ENCODE measurements around the gene CNTFR. TPM values are rescaled to one million over a fixed set of nuclear protein-coding genes. Genes with fewer than 3 reads are reported as not detected.
"Not testable (repeated sequence)": the region's sequence is repeated elsewhere in the genome, so short reads cannot be mapped to it uniquely, and the experiment has no call there.

CNTFR gene
- polyA plus RNA-seq, 1 donor, result 34.6 TPM

DNA sequence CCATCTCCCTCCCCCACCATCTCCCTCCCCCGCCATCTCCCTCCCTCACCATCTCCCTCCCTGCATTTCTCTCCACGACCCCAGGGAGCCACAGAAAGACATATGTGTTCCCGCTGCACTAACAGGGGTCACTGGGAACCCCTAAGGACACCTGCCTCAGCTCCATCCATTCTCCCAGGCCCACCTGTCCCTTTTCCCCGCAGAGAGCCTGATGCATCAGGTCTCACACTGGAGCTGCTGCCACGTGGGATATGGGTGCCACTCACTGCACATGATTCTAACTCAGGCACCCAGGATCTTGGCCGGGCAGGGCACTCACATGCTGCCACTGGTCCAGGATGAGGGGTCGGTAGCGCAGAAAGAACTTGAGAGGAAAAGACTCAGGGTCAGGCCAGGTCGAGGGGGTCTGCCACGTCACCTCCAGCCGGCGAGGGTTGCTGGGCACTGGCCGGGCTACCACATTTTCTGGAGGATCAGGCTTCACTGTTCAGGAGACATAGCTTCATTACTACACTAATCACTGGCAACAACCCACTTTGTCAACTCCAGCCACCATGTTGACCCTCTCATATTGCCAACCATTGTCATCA is 33.5 kb downstream of the CNTFR start:
- no peak for DNase-seq

DNA sequence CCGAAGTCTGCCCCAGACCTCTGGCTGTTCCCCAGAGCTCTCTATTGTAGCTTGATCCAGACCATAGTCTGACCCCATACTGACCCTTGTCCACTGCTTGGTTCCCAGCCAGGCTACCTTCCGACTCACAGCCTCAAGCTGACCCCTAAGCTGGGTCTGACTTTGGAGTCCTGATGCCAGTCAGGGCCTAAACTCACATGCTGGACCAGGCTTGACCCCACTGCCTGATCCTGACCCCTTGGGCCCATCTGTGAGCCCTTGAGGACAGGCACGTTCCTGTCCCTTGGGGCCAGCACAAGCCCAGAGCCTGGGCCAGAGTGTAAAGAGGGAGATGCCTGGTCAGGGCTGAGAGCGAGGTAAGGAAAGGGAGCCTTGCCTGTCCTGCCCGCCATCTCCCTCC is 34.0 kb downstream of the CNTFR start:
- DNase-seq, result no peak

DNA sequence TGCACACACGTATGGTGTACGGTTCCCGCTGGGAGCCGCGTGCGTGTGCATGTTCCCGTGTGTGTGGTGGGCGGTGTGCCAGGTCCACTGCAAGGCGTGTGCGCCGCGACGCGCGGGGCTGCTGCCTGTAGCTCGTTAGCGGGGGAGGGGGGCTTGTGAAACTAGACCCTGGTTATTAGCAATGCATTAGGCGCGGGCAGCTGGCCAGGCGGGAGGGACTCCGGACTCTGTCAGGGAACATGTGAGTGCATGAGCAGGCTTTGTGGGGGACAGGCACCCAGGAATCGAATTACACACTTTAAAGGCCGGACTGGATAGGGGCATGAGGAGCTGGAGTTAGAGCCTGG is 34.5 kb downstream of the CNTFR start:
- peak; percentile 76 for DNase-seq

DNA sequence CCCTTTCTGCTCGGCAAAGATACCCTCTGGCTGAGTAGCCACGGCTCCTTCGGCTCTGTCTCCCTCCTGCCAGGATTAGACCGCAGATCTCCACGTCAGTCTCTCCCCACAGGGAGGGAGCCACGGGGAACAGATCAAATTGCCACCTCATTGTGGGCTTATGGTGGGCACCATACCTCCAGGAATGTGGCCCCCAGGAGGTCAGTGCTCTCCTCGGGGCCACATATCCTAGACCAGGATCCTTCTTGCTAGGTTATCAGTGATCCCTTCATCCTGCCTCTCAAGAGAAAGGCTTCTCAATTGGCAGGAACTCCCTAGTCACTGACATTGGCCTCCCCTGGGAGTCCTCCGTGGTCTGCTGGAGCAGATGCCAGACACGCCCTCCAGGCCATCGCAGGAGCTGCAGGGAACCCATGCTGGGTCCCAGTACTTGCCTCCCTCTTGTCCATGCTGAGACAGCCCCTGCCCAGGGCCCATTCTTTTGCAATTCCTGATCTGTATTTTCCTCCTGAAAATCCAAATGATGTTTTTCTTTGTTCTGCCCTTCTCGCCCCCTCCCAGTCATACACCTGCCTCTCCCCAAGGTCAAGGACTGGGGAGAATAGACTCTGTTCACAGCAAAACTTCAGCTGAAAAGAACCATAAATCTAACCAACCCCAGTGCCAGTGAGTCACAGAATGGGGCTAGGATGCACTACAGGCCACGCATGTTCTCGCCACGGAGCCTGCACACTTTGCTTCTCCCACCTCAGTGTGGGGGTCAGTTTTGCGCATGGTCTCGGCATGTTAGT is 35.1 kb downstream of the CNTFR start:
- no peak for DNase-seq

DNA sequence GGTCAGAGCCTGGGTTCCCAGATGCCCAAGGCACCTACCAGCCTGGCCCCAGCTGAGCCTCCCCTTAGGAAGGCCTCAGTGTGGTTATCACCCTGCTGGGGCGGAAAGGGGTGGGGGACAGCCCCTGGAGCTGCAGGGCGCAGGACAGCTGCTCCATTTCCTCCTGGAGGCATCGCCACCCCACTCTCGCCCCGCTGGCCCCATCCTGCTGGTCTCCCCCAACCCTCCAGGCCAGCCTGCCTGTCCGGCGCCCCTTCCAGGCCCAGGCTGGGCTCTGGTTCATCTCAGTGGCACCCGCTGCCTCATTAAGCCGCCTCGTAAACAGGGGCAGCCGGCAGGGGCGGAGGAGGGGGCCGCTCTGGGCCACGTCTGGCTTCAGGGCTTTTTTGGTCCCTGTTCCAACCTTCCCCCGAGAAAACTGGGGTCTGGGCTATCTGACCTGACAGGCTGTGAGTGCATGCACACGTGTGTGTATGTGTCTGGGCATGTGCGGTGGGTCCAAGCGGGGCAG is 36.0 kb downstream of the CNTFR start:
- DNase-seq, result no peak

DNA sequence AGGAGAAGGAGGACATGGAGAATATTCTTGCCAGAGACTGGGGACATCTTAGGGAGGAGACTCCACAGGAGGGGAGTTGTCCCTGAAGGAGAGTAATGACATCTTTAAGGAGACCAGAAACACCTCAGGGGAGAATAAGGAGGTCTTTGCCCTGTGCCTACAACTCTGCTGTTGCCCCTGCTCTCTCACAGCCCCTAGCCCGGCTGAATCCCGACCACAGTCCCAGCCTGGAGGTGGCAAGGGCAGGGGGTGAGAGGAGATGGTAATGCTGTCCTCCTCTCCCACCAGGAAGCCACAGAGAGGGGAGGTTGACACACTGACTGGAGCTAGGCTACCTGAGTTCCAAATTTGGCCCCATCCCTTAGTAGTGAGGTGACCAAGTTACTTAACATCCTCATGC is 36.5 kb downstream of the CNTFR start:
- DNase-seq, result no peak

DNA sequence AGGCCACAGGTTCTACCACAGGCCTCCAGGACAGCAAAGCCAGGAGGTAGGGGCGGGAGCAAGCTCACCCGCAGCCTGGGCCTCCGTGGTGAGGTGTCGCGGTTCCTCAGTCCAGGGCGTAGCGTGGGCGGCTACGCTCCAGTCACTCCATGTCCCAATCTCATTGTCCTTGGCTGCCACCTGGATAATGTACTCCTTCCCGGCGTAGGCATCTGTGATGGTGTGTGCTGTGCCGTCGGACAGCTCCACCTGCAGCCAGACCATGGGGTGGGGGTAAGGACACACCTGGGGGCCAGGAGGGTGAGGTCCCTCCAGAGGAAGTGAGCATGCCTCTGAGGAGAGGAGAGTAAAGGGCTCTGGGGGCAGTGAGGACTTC is 36.9 kb downstream of the CNTFR start:
- DNase-seq, result no peak

DNA sequence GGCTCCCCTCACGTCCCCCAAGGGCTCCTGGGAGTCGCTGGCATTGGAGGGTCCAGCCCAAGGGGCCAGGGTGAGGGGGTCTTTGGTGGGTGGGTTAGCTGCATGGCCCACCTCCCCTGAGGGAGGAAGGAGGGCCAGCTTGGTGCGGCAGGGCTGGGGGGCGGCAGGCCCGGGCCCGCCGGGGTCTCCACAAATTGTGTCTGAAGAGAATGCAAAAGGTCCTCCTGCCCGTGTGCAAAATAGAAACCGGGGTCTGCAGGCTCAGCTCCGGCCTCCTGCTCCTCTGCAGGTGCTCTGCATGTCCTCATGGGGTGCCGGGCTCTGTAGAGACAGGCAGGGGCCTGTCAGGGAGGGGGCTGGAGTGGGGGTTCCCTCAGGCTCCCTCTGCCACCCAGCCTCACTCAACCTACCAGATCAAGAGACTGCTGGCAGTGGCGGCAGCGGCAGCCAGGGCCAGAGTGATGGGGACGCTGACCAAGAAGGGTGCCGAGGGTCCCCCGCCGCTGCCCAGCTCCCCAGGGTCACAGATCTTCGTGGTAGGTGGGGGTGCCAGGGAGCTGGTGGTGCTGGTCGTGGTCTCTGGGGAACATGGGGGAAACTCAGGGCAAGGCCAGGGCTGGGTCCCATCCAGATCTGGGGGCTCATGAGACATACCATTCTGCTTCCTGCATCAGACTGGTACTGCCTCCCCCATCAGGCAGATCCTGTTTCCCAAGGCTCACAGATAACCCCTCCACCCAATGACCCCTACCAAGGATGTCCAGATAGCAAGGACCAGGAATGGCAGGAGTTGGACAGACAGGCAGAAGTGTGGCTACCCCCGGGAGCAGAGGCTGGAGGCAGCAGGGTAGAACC is 37.5 kb downstream of the CNTFR start:
- DNase-seq, result no peak

DNA sequence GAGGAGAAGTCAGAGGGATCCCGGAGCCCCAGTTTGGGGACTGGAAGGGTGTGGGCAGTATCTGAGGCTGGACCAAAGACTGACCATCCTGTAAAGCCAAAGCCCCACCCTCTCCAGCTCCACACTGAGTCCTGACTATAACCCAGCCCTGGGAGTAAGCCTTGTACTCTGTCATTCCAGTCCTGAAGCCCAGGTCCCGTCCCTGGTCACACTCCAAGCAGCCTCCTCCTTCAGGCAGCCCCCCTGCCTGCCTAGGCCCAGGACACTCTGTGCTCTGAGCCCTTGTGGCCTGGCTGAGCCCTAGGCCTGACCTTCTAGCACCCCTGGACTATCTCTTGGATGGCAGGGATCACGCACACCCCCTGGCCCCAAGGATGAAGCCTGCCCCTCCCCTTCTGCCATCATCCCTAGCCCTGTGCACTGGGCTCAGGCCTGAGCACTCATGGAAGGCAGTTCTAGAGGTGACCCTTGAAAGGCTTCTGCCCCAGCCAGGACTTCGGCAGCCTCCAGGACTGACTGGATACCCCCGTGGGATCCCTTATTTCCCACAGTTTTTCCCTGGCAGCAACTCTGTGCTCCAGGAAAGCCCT is 38.7 kb downstream of the CNTFR start:
- DNase-seq, result no peak

DNA sequence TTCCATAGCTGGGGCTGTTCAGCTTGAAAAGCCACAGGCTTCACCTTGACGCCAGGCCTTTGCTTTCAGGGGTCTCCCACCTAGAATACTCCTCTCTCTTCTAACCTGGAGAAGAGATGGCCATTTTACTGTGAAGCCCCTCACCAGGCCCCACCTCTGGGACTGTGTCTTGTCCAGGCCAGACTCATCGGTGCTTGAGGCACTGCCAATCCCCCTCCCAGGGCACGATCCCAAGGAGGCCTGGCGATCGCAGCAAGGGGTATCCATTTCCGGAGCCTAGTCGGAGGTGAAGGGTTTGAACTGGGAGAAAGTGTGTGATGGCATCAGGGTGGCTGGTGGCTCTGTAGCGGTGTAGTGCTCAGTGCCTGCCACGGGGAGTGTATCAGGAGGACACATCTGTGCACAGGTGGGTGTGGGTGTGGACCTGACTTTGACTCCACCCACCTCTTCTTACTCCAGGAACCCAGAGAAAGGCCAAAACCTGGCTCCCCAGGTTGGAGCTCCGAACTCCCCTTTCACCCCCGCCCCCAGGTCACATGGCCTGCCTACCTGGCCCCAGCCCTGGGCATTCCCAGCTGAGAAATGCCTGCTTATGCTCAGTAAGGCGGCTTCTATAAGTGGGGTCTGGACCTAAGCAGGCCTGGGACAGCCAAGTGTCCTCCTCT is 39.4 kb downstream of the CNTFR start:
- DNase-seq, result no peak

DNA sequence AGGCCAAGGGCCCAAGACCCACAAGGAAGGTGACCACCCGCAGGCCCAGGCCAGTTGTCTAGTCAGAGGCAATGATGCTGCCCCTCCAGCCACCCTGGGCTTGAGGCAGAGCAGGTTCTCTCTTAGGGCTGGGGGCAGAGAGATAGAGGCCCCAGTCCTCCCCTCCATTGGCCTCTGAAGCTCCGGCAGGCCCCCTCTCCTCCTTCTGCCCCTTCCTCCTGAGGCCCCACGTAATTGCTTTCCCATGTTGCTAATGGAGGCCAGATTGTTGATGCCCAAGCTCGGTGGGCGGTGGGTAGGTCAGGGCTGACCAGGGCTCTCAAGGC is 40.2 kb downstream of the CNTFR start:
- DNase-seq, result no peak

DNA sequence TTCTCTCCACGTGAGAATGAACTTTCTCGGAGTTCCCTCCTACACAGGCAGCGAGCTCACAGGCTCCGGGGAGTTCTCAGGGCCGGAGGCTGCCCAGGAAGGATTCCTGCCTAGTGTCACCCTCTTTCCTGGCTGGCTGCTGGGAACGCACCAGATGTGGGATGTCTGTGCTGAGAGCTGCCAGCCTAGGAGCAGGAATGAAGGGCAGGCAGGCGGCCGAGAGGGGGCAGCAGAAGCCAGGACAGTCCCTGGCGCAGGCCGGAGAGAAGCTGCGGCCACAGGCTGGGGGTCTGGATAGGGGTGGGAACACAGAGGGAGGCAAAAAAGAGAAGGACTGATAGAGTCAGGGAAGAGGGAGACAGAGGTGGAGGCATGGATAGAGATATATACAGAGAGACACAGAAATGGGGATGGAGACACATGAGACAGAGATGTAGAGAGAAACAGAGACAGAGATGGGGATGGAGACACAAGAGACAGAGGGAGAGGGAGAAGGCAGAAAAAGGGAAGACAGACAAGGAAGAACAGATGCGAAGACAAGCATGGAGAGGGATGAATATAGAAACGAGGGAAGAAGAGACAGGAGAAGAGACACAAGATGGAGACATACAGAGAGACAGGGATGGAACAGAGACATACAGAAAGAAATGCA is 41.4 kb downstream of the CNTFR start:
- peak; percentile 72 for DNase-seq

DNA sequence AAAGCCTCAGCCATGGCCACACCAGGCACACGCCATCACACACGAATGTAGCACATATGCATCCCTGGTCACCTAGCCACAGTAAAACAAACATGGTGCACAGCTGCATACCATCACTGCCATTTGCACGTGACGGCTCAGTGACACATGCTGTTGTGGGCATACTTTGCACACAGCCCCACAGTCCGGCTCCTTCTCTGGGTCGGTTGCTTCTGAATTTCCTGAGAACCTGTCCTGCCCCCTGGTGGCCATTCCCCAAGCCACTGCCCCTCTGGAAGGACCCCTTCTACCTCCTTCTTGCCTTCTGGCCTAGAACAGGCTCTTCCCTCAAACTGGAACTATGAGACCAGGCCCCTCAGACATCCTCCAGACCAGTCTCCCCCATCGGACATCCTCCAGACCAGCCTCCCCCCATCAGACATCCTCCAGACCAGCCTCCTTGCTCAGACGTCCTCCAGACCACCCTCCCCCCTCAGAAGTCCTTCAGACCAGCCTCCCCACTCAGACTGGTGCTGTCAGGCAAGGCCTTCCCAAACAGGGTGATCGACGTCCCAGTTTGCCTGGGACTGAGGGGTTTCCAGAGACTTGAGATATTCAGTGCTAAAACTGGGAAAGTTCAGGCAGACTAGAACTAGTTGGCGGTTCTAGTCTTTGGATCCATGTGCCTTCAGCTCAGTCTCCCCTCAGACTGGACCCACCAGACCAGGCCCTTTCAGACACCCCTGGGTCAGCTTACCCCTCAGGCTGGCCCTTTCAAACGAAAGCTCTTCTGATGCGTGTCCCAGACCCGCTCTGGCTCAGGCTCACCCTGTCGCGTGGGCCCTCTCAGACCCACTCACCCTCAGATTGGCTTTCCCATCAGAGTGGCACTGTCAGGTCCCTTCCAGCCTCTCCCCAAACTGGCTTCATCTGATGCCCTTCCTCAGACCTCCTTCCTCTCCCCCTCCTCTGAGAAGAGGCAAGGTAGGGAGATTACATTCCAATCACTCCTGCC is 42.4 kb downstream of the CNTFR start:
- peak; percentile 57 for DNase-seq

DNA sequence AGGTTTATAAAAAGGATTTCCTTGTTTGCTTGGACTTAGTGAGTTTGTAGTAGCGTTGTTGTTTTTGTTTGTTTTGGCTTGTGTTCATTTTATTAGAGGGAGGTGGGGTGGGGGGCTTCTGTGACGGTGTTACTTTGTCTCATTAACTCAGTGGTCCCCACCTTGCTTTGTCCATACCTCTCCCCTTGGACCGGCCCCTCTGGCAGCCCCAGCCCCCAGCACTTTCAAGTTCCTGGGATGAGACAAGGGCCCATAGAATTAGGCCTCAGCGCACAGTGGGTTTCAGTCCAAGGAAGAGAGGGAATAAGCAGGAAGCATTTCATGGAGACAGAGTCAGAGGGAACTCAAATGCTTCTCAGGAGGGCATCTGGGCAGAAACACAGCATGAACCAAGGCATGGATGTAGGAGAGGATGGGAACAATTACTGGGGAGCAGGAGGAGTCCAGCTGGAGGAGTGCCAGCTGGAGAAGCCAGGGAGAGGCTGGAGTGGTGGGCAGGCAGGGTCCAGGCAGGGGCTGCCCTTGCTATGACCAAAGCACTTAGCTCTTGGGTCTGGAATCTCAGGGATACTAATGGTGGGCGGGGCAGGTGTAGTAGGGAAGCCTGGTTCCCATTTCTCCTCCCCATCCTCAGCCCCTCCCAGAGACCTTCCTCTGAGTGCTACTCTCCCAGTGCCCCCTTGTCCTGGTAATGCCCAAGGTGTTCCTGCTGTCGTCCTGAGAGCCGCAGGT is 43.3 kb downstream of the CNTFR start:
- no peak for DNase-seq

DNA sequence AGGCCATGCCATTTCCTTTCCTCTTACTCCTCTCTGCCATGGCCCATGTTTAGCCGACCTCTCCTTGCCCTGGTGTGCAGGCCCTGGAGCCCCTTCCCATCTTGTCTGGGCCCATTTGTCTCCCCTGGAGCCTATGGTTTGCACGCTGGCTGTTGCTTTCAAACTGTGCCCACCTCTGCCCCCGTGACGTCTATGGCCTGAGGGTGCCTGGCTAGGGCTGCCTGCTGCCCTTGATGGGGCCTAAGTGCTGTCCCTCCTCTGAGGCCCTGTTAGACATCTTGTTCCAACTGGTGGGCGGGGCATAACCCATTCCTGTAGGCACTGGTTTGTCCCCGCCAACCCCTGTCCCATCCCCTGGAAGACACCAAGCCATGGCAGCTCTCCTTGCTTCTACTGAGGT is 44.0 kb downstream of the CNTFR start:
- DNase-seq, result no peak

DNA sequence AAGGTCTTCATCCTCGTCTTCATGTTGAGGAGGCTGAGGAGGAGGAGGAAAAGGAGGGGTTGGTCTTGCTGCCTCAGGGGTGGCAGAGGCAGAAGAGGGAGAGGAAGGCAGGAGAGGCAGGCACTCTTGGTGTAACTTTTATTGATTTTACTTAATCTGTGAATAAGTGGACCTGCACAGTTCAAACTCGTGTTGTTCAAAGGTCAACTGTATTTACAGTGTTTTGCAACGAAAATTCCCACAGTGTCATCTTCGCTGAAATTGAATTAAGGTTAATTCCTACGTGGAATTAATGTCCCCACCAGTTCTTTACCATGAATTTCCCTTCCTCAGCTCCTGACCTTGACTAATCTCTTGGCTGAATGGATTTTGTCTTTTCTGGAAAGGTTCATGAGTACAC is 45.5 kb downstream of the CNTFR start:
- no peak for DNase-seq

DNA sequence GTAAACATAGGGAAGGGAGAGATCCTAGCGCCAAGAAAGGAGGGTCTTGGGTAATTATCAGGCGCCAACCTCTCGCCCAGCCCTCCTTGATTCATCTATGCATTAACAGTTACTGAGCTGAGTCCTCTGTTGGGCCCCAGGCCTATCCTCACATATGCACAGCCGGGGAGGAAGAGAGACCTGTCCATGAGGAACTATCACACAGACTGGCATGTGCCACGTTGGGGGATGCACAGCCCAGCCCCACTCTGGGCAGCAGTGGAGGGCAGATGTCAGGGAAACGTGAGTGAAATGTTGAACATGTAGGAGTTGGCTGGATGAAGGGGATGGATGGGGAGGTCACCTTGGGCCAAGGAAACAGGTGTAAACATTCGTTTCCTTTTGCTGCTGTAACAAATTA is 48.0 kb downstream of the CNTFR start:
- DNase-seq, result no peak

DNA sequence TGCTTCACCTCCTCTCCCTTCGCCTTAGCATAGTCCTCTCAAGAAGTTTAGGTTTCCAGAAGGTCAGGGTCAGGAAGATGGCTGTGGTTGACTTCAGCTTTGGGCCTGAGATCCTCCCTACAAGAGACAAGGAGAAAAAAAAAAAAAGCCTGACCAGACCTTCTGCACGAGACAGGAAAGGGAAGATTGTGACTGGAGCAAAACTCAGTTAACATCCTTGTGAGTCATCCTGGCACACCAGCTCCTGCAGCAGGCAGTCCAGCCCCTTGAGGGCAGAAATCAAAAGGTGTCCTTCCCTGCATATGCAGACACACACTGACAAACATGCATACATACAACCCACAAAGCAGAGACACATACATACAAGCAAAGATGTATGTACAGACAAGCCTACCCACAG is 48.7 kb downstream of the CNTFR start:
- no peak for DNase-seq

DNA sequence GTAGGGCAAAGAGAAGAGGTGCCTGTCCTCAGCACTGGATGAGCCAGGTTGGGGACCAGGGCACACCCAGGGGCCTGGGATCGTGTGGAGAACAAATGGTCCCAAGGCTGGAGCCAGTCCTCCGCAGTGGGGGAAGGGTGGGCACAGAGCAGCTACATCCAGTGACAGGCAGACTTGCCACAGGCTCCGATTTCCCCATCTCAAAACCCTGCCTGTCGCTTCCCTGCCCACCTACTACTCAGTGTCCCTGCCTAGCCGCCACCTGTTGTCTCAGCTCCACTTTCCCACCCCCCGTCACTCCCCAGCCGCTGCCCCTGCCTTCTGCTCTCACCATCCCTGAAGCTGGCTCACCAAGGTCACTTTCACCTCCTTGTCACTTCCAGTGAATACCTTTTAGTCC is 52.8 kb downstream of the CNTFR start:
- no peak for DNase-seq

DNA sequence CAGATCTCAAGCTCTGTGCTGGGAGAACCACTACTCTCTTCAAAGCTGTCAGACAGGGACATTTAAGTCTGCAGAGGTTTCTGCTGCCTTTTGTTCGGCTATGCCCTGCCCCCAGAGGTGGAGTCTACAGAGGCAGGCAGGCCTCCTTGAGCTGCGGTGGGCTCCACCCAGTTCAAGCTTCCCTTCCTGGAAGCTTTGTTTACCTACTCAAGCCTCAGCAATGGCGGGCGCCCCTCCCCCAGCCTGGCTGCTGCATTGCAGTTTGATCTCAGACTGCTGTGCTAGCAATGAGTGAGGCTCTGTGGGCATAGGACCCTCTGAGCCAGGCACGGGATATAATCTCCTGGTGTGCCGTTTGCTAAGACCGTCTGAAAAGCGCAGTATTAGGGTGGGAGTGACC is 57.5 kb downstream of the CNTFR start:
- DNase-seq, result not testable (repeated sequence)

Data from left kidney (tissue), 2 donors.